GM18517 (cell line): ENCODE measurements around the gene FCRL1.

ENCODE experiments used
- ATAC-seq: cut with Tn5 transposase; IDR thresholded peaks from one replicate; pipeline ENCODE4 v1.9.1; 2021; ENCODE audit warnings: mild to moderate bottlenecking, moderate library complexity; ENCODE audit not compliant: unreplicated experiment

The FCRL1 gene

DNA sequence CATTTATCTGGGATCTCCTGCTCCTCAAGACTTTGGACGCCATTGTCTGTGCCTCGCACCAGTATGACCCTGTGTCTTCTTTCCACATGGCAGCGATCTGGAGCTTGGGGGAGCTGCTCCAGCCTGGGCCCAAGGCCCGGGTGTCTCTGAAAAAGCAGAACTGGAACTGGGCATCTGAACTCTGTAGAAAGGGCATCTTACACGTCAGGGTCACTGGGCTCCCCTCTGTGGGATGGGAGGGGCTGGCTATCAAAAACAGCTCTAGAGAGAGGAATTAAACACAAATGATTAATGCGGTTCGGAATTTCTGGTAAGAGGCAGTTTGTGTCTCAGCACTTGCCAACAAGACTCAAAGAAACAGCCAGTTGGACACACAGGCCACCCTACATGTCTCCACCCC lies 16.1 kb downstream of the FCRL1 start:
- no peak for ATAC-seq

DNA sequence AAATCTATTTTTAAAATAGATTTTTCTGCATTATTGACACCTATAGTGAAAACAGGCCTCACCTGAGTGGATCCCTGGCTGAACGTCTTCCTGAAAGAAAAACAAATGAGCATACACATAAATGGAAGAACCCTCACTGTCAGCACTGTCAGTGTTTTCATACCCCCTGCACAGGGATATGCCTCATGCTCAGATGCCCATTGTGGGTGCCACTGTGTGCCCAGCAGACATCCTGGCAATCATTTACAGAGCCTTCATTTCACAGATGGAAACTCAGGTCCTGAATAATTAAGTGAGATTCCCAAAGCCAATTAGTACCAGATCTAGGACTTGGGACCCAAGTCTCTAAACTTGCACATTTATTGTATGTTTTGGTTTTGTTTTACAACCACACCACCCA lies 19.9 kb downstream of the FCRL1 start:
- ATAC-seq, result no peak

DNA sequence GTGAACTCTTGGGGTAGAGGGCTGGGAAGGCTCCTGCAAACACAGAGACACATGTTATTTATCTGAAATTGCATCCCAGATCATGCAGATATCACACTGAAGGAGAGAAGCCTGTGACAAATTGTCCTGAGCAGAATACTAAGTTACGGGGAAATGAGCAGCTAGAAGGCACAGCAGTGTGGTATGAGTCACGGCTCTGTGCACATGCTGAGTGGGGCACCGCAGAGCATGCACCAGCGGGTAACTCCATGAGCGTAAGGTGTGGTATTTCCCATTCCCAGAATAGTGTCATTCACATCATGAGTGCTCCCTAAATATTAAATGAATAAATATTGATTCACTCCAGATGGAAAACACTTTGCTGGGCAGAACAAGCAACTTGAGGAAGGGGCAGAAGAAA lies 21.7 kb downstream of the FCRL1 start:
- no peak for ATAC-seq

DNA sequence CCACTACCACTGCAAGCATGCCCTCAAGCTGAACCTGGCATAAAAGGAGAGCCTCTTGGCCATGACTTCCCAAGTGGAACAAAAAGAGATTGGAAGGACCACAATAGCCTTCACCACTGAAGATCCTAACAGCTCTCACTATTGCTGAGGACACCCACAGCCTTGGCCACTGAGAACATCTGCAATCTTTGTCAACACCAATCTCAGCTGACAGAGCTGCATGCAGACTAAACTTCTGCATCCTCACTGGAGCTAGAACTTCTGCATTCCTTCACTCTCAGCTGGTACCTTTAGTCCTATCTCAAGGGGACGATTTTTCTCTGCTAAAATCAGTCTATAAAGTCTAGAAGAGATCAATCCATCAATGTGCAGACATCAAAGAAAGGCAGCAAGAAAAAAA lies 34.7 kb downstream of the FCRL1 start:
- no peak for ATAC-seq

DNA sequence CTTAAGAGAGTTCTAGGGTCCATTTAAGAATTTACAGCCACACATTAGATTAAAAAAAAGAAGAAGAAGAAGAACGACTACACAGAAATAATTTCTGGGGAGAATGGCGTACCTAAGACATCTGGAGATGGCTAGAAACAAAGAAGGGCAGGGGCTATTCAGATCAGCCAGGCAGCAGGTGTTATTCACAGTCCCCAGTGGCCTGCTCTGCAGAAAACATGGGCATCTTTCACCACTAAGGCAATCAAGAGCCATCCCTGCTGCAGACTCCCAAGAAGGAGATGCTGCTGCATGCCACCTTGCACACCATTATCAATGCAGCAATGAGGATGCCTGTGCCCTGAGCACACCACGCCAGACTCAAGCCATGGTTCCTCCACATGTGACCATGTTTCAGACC lies 35.1 kb downstream of the FCRL1 start:
- ATAC-seq, result no peak

DNA sequence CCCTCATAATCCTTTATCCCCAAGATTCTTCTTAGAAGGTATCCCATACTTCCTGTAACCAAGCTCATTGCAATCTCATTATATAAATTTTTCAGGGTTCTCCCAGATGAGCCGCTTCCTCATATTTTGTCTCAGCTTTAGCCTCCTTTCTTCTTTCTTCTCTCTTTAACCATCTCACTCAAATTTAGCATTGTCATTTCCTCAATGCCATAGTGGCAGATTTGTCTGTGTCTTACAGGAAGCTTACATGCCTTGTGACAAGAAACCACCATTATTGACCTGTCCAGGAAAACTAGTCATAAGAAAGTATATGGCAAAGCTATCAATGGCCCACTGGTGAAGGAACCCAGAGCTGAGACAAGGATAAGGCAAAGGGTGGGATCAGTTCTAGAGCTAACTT lies 37.0 kb downstream of the FCRL1 start:
- no peak for ATAC-seq

DNA sequence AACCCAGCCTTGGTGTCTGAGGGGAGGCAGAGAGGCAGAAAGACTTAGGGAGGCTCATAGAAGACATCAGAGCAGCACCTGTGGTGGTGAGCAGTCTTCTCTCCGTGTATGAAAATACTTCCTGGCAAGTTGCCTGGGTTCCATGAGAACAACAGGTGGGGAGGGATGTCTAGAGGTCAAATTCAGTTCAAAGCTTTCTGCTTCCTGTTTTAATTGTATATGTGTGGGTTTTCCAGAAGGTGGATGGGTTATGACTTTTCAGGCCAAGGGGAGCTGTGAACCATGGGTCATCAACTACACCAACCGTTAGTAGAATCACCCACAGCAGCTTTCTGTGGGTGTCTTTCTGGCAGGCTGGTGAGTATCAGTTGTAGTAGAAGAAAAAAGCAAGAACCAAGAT lies 38.9 kb downstream of the FCRL1 start:
- ATAC-seq, result peak; percentile 64

DNA sequence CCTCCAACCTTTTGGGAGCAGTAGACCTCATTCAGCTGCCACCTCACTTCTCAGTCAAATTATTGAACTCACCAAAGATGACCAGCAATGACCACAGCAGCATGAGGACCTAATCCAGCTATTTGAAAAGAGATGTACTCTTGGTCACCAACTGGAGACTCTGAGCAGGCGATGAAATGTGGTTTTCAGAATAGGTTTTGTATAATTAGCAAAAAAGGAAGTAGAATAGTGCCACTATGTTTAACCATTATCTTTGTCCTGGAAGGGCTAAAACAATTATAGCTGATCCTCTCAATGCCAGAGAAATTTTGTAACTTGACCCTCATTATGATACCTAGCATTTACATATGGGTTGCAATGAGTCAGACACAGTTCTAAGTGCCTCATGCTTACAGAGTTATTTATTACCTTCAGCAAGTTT lies 42.9 kb downstream of the FCRL1 start, which contains the start of gene FCRL2:
Gene FCRL2 (minus strand): TSS at position 162 of the 421 bp plus-strand sequence. CDS start 59 bp downstream, at position 103.
- peak; percentile 61 for ATAC-seq

DNA sequence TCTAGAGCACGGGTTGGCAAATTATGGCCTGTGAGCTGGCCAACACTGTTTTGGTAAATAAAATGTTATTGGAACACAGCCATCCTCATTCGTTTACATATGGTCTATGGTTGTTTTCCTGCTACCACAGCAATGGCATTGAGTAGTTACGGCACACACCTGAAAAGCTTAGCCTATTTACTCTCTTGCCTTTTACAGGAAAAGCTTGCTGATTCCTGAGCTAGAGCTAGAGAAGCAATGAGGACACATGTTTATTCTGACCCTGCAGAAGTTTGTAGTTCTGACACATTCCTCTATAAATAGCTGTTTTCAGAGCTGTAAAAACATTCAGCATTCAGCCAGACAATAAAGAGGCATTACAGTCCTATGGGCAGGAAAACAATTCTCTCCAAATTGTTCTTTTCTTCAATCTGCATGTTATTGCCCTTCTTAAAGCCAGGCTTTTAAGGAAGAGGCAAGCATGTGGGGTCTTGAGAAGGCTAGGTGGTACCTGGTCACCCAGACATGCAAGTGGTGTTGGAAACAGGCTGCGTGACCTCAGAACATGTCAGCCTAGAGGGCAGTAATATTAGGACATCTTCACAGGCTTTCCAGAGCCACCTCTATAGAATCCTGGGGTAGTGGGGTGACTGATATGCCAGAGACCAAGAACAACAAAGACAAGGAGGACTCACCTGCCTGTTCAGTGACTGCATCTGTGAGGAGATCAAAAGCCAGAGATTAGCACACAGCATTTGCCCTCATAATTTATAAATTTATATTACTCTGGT lies 44.6 kb downstream of the FCRL1 start:
- ATAC-seq, result no peak

DNA sequence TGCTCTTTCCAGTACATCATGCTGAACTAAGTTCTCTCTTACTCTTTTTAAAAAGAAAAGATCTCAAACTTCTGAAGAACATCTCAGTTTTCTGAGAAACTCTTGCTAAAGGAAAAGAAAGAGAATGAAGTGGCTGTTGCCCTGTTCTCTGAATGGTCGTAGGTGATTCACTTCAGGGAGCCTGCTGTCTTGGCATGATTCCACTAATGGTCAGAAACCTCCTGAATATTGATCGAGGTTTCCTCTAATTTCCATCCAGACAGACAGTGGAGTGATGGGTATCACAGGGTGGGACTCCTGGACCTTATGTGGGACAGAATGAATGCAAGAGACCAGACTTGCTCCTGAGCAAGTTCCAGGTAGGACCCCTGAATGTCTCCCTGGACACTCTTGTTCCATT lies 45.5 kb downstream of the FCRL1 start:
- no peak for ATAC-seq

DNA sequence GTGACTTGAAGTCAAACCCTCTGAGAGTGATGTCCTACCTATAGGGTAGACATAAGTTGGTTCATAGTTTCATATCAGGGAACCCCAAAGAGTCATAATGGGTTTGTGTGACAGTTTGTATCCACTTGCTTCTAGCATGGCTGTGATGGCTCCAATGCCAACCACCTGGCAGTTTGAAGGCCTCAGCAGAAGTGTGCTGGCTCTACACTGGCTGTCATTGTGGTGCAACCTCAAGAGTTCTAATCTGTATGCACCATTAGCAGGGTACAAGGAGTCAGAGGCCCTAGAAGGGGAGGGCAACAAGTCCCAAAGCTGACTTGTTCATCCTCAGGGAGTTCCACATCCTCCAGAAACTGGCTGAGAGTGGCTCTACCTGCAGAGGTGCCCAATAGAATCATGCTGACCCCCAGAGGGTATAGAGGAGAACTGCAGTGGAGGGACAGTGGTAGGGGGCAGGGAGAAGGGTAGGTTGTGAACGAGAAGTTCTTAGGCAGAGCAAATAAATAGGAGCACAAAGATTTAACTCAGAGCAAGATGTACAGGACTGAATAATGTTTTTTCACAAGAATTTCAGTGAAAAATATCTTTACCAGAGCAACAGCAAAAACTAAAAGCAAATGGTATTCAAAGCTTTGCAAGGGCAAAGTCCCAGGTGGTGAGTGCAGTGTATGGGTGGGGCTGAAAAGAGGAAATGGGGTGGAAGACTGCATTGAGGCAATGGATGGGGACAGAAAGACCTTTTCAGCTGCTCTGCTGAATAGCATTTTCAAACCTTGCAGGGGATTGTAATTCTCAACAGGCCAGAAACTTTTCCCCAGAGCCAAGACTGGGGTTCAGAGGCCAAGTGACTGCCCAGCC lies 46.2 kb downstream of the FCRL1 start:
- ATAC-seq, result peak; percentile 66

DNA sequence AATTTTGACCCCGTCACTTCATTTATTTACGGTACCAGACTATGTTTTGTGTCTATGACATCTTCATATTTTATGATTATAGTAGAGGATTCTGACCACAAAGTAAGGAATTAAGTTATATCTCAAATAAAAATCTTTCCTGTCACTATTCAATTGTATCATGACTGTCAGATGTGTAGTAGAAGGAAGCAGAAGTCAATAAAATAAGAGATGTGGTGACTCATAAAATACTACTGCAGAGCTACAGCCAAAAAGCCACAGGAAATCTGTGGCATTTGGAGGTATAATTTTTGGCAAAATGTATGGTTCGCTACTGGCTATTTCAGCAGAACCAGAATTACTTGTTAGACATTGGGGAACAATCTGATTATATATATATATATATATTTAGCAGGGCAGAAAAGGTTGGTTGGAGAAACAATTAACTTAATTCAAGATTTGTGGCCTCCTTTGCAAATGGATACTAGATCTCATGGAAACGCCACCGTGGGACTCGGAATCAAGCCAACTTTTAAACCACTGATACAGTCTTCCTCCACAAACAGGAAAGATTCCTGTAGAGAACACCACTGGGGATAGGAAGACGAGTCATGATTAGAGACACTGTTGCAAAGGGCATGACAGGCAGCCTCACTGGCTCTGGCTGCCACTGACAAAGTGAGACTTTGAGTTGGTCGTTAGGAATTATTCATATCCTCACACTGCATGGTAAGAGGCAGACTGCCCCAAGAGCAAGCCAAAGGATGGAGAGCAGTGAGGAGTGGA lies 48.1 kb downstream of the FCRL1 start:
- no peak for ATAC-seq

DNA sequence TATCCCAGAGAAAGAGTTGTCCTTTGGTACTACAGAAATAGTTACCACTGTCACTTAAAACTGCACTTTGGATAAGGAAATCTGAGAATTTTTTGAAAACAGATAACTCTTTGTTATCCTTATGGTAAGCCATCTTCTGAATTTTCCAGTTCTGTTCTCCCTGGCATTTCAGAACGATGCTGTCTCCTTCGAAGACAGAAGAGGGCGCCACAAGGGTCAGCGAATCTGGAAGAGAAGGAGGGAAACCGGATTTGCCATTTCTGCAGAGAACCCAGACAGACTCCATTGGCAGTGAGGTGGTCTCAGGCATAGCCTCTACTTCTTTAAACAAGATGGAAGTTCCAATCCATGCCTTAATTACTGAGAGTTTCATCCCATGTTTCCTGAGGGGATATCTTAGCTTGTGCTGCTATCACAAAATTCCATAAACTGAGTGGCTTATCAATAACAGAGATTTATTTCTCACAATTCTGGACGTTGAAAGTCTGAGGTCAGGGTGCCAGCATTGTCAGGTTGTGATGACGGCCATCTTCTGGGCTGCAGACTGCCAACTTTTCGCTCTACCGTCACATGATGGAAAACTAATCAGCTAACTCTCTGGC lies 49.4 kb downstream of the FCRL1 start:
- no peak for ATAC-seq

DNA sequence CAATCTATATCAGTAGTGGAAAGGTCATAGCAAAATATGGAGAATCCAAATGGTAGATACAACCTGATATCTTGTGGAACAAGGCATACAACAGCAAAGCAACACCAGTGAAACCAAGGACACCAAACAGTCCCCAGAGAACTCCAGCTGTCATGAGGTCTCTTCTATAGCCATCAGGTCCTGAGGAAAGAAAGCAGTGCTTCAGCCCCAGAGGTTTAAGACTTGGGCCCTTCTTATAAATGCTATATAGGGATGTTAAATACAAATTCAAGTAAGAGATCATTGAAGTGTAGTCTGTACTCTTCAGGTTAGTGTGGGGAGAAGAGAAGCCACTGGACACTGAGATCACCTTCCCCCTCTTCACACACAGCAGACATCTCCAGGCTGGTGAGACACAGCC lies 53.1 kb downstream of the FCRL1 start:
- no peak for ATAC-seq

DNA sequence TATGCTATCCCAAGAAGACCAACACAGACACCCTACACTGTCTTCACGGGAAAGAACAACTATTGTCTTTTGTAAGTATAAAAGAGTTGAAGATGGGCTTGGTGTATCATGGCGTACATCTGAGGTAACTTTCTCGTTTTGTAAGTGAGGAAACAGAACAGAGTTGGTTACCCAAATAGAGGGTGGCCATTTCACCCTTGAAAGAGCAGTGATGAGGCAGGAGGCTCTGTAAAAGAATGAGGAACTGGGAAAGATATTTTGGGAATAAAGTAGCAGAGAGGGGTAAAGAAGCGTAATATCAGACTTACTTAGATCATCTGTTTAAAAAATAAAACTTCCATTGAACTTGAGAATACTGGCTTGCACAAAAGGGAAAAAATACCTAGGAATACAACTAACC lies 61.9 kb downstream of the FCRL1 start:
- ATAC-seq, result no peak

DNA sequence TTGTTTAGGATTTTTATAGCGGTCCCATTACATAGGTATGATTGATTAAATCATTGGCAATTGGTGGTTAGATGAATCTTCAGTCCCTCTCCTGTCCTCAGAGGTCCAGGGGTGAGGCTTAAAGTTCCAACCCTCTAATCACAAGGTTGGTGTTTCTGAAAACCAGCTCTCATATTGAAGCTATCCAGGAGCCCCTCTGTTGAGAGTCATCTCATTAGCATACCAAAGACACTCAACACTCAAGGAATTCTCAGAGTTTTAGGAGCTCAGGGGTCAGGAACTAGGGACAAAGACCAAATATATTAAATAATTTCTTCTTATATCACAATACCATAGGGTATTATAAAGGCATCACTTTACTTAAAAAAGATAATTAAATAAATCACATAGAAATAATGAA lies 66.3 kb downstream of the FCRL1 start:
- ATAC-seq, result no peak

DNA sequence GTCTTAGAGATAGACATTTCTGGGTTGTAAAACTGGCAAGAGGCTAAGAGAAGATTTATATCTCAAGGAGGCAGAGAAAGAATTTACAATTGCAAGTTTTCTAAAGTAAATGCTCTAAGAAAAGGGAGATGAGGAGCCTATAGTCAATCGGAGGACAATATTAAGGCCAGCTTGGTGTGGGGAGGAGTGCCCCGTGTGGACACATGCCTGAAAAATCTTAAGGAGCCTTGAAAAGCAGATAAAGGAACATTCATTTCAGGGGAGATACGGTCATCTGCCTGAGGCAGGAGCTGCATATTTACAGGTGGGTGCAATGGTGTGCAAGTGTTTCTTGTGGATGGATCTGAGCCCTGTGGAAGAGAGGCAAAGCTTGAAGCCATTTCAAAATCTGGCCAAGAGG lies 68.6 kb downstream of the FCRL1 start:
- no peak for ATAC-seq

DNA sequence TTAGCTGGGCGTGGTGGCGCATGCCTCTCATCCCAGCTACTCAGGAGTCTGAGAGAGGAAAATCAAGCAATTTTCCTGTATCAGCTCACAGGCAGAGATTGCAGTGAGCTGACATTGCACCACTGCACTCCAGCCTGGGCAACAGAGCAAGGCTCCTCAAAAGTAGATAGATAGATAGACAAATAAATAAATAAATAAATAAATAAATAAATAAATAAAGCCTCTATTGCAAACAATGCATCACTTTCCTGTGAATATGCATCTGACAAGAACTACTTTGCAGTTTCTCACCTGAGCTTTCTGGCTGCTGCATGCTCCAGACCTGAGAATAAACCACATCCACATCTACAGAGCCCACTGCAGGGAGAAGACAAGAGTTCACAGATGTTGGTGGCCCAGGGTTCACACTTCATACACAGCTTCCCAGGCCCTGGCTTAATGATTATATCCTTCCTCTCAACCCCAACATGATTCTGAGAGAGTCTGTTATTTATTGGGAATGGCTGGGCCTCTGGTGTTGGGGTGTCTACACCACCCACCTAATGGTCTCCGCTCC lies 71.6 kb downstream of the FCRL1 start:
- ATAC-seq, result no peak
